ENCODE data around the gene TREM2. TPM values are rescaled to one million over a fixed set of nuclear protein-coding genes. Genes with fewer than 3 reads are reported as not detected.

TREM2 gene
- total RNA-seq, 3 donors from 2014 or later = 0.29 to 1.3 (median 0.67) TPM

DNA sequence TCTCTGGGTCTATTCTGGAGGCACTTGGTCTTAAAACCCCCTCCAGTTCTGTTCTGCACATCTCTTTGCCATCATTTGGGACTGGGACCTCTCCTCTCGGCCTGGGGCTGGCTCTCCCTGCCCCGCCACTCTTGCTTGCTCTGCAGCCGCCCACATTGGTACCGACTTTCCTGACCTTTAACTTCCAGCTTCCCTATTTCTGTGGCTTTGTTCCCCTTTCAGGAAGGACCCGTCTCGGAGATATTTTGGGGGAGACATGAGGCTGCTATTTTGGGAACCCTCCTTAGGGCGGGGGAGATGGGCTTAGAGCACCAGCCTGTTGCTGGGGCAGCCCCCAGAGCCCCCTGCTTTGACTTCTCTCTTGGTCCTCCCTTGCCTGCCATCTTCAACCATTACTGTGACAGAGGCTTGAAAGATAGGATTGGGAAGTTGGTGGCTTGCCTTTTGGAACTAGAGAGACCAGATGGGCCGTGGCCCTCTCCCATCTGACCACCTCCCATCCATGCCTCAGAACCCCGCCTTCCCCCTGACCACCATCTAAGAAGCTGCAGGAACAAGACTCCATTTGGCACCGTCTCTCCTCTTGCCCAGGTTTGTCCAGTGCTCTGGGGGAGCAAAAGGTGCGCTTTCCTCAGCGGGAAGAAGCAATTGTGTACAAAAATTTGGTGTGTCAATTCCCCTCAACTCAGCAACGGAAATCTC is 914 bp downstream of the TREM2 start:
- DNase-seq (no peak), ATAC-seq (no peak)
- no peak overlapping the region for H3K4me3 ChIP-seq
- H3K4me1 ChIP-seq (ENCODE audit: low read depth) = no peaks in the 10 kb centered on the region
- TF ChIP-seq, protein P1, sequence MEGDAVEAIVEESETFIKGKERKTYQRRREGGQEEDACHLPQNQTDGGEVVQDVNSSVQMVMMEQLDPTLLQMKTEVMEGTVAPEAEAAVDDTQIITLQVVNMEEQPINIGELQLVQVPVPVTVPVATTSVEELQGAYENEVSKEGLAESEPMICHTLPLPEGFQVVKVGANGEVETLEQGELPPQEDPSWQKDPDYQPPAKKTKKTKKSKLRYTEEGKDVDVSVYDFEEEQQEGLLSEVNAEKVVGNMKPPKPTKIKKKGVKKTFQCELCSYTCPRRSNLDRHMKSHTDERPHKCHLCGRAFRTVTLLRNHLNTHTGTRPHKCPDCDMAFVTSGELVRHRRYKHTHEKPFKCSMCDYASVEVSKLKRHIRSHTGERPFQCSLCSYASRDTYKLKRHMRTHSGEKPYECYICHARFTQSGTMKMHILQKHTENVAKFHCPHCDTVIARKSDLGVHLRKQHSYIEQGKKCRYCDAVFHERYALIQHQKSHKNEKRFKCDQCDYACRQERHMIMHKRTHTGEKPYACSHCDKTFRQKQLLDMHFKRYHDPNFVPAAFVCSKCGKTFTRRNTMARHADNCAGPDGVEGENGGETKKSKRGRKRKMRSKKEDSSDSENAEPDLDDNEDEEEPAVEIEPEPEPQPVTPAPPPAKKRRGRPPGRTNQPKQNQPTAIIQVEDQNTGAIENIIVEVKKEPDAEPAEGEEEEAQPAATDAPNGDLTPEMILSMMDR (IDR thresholded peaks at IDR 0.05) = no peak
- no peaks in the 10 kb centered on the region for H3K9me3 ChIP-seq
- intact Hi-C loops (cut with DNase I, micrococcal nuclease) = no loop called here
- H3K36me3 ChIP-seq (ENCODE audit: low read depth) = no peaks in the 10 kb centered on the region

DNA sequence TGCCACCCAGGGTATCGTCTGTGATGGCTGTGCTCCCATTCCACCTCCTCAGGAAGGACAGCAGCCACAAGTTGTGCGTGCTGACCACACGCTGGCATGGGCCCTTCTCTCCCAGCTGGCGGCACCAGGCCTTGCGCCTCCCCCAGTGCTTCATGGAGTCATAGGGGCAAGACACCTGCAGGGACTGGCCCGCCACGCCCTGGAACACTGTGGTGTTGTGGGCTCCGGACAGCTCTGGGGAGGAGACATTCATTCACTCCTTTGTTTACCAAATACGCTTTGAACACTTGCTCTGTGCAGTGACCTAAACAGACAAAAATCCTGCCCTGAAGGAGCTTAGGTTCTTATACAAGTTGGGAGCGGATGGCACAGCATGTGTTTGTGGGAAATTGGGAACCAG is 1.5 kb downstream of the TREM2 start:
- H3K4me1 ChIP-seq (ENCODE audit: low read depth) = no peaks in the 10 kb centered on the region
- DNase-seq (no peak), ATAC-seq (no peak)
- intact Hi-C loops (cut with DNase I, micrococcal nuclease) = no loop called here
- no peaks in the 10 kb centered on the region for H3K36me3 ChIP-seq (ENCODE audit: low read depth)
- TF ChIP-seq, protein P1 (IDR thresholded peaks at IDR 0.05) = no peak
- H3K4me3 ChIP-seq = no peak overlapping the region
- no peaks in the 10 kb centered on the region for H3K9me3 ChIP-seq

DNA sequence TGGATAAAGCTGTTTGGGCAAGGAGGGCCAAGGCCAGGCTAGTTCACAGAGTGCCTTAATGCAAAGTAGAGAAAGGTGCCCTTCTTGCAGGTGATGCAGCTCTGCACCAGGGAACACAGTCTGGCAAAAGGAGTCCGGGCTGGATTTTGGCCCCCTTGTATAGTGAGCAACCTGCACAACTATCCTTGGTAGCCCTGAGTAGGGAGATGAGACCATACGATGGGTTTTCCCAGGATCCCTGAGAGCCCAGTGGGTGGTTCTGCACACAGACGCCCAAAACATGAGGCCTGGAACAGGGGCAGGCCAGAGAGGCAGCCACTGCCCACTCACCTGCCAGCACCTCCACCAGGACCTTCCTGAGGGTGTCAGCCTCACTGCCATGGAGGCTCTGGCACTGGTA is 2.0 kb downstream of the TREM2 start:
- ATAC-seq = no peak
- Histone ChIP-seq H3K36me3 (ENCODE audit: low read depth) (no peaks in the 10 kb centered on the region), H3K9me3 (no peaks in the 10 kb centered on the region), H3K4me1 (ENCODE audit: low read depth) (no peaks in the 10 kb centered on the region), H3K4me3 (no peak overlapping the region)
- TF ChIP-seq, protein P1 (IDR thresholded peaks at IDR 0.05) = no peak
- intact Hi-C loops (cut with DNase I, micrococcal nuclease) = no loop called here
- DNase-seq = no peak

DNA sequence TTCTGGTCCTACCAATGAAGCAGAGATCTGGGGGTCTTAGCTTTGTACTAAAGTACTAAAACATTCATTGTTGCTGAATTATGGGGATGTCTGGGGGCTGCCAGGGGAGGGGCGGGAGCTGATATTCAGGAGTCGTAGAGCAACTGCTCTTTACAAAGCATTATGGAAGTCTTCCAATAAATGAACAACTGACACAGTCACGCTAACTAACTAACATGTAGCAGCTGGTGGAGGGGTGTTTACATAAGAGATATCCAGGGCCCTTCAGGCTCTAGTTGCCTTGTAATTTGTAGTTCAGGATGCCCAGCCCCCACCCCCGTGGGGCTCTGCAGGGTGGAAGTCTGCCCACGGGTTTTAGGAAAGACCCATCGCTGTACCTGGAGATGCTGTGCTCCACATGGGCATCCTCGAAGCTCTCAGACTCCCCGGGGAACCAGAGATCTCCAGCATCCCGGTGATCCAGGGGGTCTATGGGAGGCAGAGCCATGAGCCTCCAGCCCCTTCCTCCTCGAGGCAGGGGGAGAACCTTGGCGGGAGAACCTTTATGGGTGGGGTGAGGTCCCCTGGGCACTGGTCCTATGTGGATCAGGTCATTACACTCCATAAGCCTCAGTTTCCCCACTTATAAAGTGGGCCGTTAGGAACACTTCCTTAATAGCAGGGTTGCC is 3.4 kb downstream of the TREM2 start:
- intact Hi-C loops (cut with DNase I, micrococcal nuclease) = no loop called here

DNA sequence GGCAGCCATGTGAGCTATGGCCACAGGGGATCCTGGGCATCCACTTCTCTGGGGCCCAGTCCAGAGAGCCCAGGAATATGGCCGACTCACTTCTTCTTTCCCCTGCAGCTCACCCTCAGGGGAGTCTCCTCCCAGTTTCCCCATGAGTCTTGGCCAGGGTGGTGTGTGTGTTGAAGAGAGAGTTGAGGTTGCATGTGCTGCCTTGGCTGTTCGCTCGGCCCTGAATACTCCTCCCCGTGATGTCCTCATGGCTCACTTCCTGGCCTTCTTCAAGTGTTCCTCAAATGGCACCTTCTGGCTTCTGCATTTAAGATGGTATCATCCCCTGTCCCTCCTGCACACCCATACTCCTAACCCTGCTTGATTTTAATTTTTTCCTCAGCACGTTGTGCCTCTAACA is 5.6 kb downstream of the TREM2 start:
- no peak for DNase-seq
- ATAC-seq = peak; percentile 30
- TF ChIP-seq, protein P1 (IDR thresholded peaks at IDR 0.05) = no peak
- Histone ChIP-seq H3K4me1 (ENCODE audit: low read depth) (no peaks in the 10 kb centered on the region), H3K9me3 (no peaks in the 10 kb centered on the region), H3K36me3 (ENCODE audit: low read depth) (no peaks in the 10 kb centered on the region), H3K4me3 (no peak overlapping the region)
- intact Hi-C loops (cut with DNase I, micrococcal nuclease) = no loop called here

More for the DNA sequence above, 3.4 kb downstream of the TREM2 start:
- no peaks in the 10 kb centered on the region for H3K4me1 ChIP-seq (ENCODE audit: low read depth)
- DNase-seq (no peak), ATAC-seq (no peak)
- H3K36me3 ChIP-seq (ENCODE audit: low read depth) = no peaks in the 10 kb centered on the region
- no peaks in the 10 kb centered on the region for H3K9me3 ChIP-seq
- no peak overlapping the region for H3K4me3 ChIP-seq
- TF ChIP-seq, protein P1 (IDR thresholded peaks at IDR 0.05) = no peak

Measured in mucosa of descending colon (tissue), 3 donors.